ENCODE results near the gene EML5.

GRCh38 chr14:88821378-88821777 lies 28.6 kb upstream of the EML5 start:
- TF ChIP-seq RBM22 (optimal IDR thresholded peaks at IDR 0.05; ENCODE audit: low read length) (no peak), NFE2L2 (IDR thresholded peaks at IDR 0.05; ENCODE audit: low read length) (no peak), YY1 (IDR thresholded peaks at IDR 0.05; ENCODE audit: insufficient read depth, insufficient replicate concordance, low read depth, low read length) (no peak), ELF4 (CRISPR knock-in tag; IDR thresholded peaks at IDR 0.05; ENCODE audit: borderline replicate concordance) (no peak), EZH2 (conservative IDR thresholded peaks at IDR 0.05; ENCODE audit: low read depth, low read length) (no peak), CHD4 (IDR thresholded peaks at IDR 0.05; ENCODE audit: borderline replicate concordance, low read length) (no peak), CTCF (CRISPR knock-in tag; IDR thresholded peaks at IDR 0.05) (no peak), MED1 (CRISPR knock-in tag; IDR thresholded peaks at IDR 0.05) (no peak), TGIF2 (CRISPR knock-in tag; IDR thresholded peaks at IDR 0.05) (no peak), ESRRA (CRISPR knock-in tag; IDR thresholded peaks at IDR 0.05; ENCODE audit: low read depth) (no peak), KDM1A (CRISPR knock-in tag; IDR thresholded peaks at IDR 0.05) (no peak), CBX1 (IDR thresholded peaks at IDR 0.05; ENCODE audit: low read depth) (no peak), ZNF773 (CRISPR knock-in tag; IDR thresholded peaks at IDR 0.05; ENCODE audit: borderline replicate concordance) (no peak), ZFX (CRISPR knock-in tag; IDR thresholded peaks at IDR 0.05; ENCODE audit: low read depth) (no peak)
